ENCODE measurements around the gene APOA5.
"Not testable (repeated sequence)": the region's sequence is repeated elsewhere in the genome, so short reads cannot be mapped to it uniquely, and the experiment has no call there.

The APOA5 gene

GRCh38 chr11:116791813-116792143 lies at the start of gene APOA5:
APOA5 (minus strand) TSS chr11:116791879; CDS start chr11:116791860, 19 bp downstream.
- no peak for DNase-seq

GRCh38 chr11:116840746-116841296 lies 49.1 kb upstream of the APOA5 start:
- no peak for DNase-seq

GRCh38 chr11:116840224-116840745 lies 48.6 kb upstream of the APOA5 start:
- no peak for DNase-seq

DNA sequence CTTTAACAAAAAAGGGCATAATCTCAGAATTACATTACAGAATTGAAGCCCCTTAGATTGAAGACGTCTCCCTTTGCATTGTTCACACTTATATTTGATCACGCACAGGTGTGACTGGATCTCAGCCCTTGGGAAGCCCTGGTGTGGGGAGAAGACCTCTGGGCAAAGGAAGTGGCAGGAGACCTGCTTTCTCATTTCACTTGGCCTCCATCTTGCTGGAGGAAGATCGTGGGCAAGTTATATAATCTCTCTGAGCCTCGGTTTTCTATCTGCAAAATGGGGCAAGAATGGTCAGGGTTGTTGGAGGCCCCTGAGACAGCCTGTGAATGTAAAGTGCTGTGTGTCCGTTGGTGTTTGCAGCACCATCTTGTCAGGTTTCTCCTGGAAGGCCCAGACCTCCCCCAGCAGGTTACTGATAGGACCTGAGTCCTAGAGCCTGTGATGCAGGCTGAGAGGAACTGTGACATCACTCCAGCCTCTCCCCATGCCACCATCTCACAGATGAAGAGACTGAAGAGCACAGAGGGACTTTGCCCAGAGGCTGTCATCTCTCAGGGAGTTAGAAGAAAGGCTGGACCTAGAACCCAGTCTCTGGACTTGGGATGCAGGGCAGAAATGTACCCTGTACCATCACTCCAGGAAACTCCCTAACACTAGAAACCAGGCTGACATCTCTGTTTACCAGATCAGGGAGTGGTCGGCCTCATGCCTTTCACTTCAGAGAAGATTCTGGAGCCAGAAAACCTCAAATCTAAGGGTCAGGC lies 46.8 kb upstream of the APOA5 start:
- DNase-seq: no peak

DNA sequence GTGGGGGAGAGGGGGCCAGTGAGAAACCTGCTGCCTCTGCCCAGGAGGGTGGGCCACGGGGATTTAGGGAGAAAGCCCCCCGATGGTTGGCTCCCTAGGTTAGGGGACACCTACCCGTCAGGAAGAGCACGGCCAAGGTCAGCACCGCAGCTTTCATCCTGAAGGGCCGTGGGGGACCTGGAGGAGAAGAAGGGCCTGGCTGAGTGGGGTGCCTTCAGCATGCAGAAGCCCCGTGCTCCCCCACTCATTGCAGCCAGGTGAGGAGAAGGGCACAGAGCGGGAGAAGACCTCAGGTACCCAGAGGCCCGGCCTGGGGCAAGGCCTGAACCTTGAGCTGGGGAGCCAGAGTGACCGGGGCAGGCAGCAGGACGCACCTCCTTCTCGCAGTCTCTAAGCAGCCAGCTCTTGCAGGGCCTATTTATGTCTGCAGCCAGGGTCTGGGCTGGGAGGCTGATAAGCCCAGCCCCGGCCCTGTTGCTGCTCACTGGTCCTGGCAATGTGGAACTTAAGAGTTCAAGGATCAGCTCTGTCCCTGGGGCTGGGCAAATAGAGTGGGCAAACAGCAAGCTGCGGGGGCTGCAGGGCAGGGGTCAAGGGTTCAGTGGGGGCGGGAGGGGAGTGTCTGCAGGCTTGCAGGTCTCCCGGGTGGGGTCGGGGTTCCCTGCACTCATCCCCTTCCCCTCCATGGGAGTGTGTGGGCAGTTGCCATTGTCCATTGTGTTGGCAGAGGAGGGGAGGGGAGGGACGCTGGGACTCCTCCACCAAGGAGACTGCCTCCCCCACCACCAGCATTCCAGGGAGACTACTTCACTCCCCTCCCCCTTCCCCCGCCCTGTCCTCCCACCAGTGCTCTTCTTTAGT lies 45.8 kb upstream of the APOA5 start, which contains the start of gene APOA1:
APOA1 (minus strand) TSS at position 392 of the 861 bp plus-strand sequence; CDS start at position 157, 235 bp downstream.
- no peak for DNase-seq

DNA sequence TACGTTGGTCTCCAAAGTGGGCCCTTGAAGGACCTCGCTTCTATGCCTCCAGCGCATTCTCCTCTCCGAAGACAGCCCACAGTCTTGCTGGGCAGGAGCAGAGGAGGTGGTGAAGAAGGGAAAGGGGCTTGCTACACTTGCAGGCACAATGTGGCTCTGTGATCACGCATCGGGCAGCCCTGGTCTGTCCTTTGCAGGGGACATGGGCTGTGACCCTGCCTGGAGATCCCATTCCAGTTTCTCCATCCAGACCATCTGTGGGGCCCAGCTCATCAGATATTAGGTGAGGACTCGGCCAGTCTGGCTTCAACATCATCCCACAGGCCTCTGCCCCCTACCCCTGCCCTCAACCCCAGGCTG lies 44.9 kb upstream of the APOA5 start:
- no peak for DNase-seq

- peak; percentile 41 for DNase-seq
Observed at GRCh38 chr11:116835791-116836631, 44.3 kb upstream of the APOA5 start.

DNA sequence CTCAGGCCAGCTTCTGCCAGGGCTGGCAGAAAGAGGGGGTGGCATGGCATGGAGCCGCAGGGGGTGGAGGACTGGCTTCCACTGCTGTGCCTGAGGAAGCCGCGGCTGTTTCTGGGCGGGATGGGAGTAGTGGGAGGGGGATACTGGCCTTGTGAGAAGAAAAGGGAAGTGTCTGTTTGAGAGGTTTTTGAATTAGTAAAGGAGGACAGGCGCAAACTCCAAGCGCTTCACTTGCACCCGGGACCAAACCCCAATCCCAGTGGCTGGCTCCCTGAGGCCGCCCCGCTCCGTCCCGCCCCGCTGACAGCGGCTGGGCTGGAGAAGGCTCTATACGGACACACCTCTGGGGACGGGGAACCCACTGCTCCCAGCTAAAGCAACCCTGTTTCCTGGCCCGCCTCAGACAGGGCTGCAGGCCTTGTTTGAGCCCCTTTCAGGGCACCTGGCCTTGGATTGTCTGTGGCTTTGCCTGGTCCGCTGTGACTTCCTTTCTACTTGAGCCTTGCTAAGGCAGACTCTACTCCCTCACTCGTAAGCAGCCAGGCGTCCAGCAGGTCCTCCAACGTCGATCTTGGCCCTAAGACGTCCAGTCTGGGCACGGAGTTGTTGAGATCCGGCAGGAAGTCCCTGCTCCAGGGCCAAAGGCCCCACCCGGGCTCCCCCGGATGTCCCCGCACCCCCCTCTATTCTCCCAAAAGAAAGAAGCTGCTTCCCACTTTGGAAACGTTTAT lies 43.5 kb upstream of the APOA5 start:
- no peak for DNase-seq

GRCh38 chr11:116834535-116835041 lies 42.9 kb upstream of the APOA5 start:
- DNase-seq: not testable (repeated sequence)

- DNase-seq: no peak
Observed at GRCh38 chr11:116833816-116834534, 42.3 kb upstream of the APOA5 start.

- DNase-seq: no peak
Observed at GRCh38 chr11:116833491-116833815, 41.8 kb upstream of the APOA5 start.

DNA sequence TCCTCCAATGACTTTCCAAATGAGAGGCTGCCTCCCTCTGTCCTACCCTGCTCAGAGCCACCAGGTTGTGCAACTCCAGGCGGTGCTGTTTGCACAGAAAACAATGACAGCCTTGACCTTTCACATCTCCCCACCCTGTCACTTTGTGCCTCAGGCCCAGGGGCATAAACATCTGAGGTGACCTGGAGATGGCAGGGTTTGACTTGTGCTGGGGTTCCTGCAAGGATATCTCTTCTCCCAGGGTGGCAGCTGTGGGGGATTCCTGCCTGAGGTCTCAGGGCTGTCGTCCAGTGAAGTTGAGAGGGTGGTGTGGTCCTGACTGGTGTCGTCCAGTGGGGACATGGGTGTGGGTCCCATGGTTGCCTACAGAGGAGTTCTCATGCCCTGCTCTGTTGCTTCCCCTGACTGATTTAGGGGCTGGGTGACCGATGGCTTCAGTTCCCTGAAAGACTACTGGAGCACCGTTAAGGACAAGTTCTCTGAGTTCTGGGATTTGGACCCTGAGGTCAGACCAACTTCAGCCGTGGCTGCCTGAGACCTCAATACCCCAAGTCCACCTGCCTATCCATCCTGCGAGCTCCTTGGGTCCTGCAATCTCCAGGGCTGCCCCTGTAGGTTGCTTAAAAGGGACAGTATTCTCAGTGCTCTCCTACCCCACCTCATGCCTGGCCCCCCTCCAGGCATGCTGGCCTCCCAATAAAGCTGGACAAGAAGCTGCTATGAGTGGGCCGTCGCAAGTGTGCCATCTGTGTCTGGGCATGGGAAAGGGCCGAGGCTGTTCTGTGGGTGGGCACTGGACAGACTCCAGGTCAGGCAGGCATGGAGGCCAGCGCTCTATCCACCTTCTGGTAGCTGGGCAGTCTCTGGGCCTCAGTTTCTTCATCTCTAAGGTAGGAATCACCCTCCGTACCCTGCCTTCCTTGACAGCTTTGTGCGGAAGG lies 40.9 kb upstream of the APOA5 start:
- DNase-seq: no peak

DNA sequence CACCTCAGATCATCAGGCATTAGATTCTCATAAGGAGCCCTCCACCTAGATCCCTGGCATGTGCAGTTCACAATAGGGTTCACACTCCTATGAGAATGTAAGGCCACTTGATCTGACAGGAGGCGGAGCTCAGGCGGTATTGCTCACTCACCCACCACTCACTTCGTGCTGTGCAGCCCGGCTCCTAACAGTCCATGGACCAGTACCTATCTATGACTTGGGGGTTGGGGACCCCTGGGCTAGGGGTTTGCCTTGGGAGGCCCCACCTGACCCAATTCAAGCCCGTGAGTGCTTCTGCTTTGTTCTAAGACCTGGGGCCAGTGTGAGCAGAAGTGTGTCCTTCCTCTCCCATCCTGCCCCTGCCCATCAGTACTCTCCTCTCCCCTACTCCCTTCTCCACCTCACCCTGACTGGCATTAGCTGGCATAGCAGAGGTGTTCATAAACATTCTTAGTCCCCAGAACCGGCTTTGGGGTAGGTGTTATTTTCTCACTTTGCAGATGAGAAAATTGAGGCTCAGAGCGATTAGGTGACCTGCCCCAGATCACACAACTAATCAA lies 40.2 kb upstream of the APOA5 start:
- no peak for DNase-seq

- no peak for DNase-seq
Observed at GRCh38 chr11:116830184-116830912, 38.7 kb upstream of the APOA5 start.

- no peak for DNase-seq
Observed at GRCh38 chr11:116829525-116830183, 38.0 kb upstream of the APOA5 start, which contains the start of gene APOC3. APOC3 (plus strand) TSS chr11:116829907; CDS start chr11:116830583, 676 bp downstream.

- DNase-seq: no peak
Observed at GRCh38 chr11:116828632-116829524, 37.2 kb upstream of the APOA5 start.

DNA sequence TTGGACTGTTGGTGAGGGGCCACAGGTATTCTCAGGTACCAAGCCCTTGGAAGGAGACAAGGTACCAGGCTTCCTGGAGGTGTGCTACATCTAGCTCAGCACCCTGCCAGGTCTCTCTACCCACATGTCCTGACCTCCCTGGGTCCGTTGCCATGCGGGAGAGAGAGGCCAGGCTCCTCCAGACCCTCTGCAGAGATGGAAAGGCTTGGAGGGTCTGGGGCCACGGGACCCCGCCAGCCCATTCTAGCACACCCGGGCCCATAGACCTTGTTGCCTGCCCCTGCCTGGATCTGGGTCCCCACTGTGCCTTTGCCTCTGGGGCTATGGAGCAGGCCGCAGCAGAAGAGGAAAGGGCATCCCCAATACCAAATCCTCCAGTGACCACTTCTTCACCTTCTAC lies 35.8 kb upstream of the APOA5 start:
- DNase-seq: no peak

Measured in NCI-H1694 treated with DMSO at 0.1 percent for 48 hours (cell line).